ENCODE data around the gene GPATCH1.
"Not testable (repeated sequence)": the region's sequence is repeated elsewhere in the genome, so short reads cannot be mapped to it uniquely, and the experiment has no call there.

The GPATCH1 gene

GRCh38 chr19:33080761-33081681 is at the start of gene GPATCH1:
Gene GPATCH1 (plus strand): TSS chr19:33081181. CDS start chr19:33081194, 13 bp downstream.
- peak; percentile 65 to 77 for DNase-seq (ENCODE audit: low read depth in 1 of 2, low spot score in 1 of 2)

GRCh38 chr19:33032218-33032781 is 48.7 kb upstream of the GPATCH1 start:
- no peak for DNase-seq (ENCODE audit: low read depth in 1 of 2, low spot score in 1 of 2)

- no peak for DNase-seq (ENCODE audit: low read depth in 1 of 2, low spot score in 1 of 2)
These were observed 45.5 kb upstream of the GPATCH1 start for GRCh38 chr19:33035461-33035860.

- not testable (repeated sequence) for DNase-seq (ENCODE audit: low read depth in 1 of 2, low spot score in 1 of 2)
These were observed 44.4 kb upstream of the GPATCH1 start for GRCh38 chr19:33036370-33037167.

GRCh38 chr19:33037168-33038025 is 43.6 kb upstream of the GPATCH1 start:
- DNase-seq (ENCODE audit: low read depth in 1 of 2, low spot score in 1 of 2): not testable (repeated sequence)

- no peak for DNase-seq (ENCODE audit: low read depth in 1 of 2, low spot score in 1 of 2)
These were observed 41.8 kb upstream of the GPATCH1 start for GRCh38 chr19:33039108-33039599.

GRCh38 chr19:33039815-33040214 is 41.2 kb upstream of the GPATCH1 start:
- no peak for DNase-seq (ENCODE audit: low read depth in 1 of 2, low spot score in 1 of 2)

GRCh38 chr19:33040994-33041827 is 39.8 kb upstream of the GPATCH1 start:
- DNase-seq (ENCODE audit: low read depth in 1 of 2, low spot score in 1 of 2): no peak

GRCh38 chr19:33041828-33042160 is 39.2 kb upstream of the GPATCH1 start:
- DNase-seq (ENCODE audit: low read depth in 1 of 2, low spot score in 1 of 2): not testable (repeated sequence)

- no peak for DNase-seq (ENCODE audit: low read depth in 1 of 2, low spot score in 1 of 2)
These were observed 33.6 kb upstream of the GPATCH1 start for GRCh38 chr19:33047422-33047821.

- DNase-seq (ENCODE audit: low read depth in 1 of 2, low spot score in 1 of 2): no peak
These were observed 31.9 kb upstream of the GPATCH1 start for GRCh38 chr19:33048806-33049676.

- DNase-seq (ENCODE audit: low read depth in 1 of 2, low spot score in 1 of 2): no peak
These were observed 30.9 kb upstream of the GPATCH1 start for GRCh38 chr19:33050110-33050509.

GRCh38 chr19:33052352-33052972 is 28.5 kb upstream of the GPATCH1 start:
- DNase-seq (ENCODE audit: low read depth in 1 of 2, low spot score in 1 of 2): no peak

- no peak for DNase-seq (ENCODE audit: low read depth in 1 of 2, low spot score in 1 of 2)
These were observed 26.4 kb upstream of the GPATCH1 start for GRCh38 chr19:33054623-33055022.

GRCh38 chr19:33055718-33056117 is 25.3 kb upstream of the GPATCH1 start:
- DNase-seq (ENCODE audit: low read depth in 1 of 2, low spot score in 1 of 2): no peak

- DNase-seq (ENCODE audit: low read depth in 1 of 2, low spot score in 1 of 2): no peak
These were observed 20.4 kb upstream of the GPATCH1 start for GRCh38 chr19:33060586-33060985.

- DNase-seq (ENCODE audit: low read depth in 1 of 2, low spot score in 1 of 2): no peak
These were observed 18.1 kb upstream of the GPATCH1 start for GRCh38 chr19:33062902-33063301.

GRCh38 chr19:33063356-33063752 is 17.6 kb upstream of the GPATCH1 start:
- DNase-seq (ENCODE audit: low read depth in 1 of 2, low spot score in 1 of 2): no peak
